Measurements from ENCODE around the gene TIGD2.
"Not testable (repeated sequence)": the region's sequence is repeated elsewhere in the genome, so short reads cannot be mapped to it uniquely, and the experiment has no call there.

Gene TIGD2

GRCh38 chr4:89119166-89119565 is 7.8 kb downstream of the TIGD2 start:
- in situ Hi-C loops (cut with MboI; ENCODE audit: low sequenced_read_pairs) = no loop called here

DNA sequence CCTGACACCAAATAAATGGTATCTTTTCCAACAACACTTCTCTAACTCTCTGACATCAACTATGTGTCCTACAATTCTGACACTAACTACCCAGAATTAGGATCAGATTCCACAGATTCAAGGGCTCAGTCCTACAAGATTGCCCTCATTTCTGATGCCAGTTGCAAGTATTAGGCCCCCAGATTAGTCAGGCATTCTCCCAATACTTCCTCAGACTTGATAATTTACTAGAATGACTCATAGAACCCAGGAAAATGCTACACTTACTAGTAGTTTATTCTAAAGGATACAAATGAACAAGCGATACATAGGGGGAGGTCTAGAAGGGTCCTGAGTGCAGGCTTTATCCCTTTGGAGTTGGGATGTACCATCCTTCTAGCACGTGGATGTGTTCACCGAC is 8.5 kb downstream of the TIGD2 start:
- in situ Hi-C loops (cut with MboI; ENCODE audit: low sequenced_read_pairs) = no loop called here

DNA sequence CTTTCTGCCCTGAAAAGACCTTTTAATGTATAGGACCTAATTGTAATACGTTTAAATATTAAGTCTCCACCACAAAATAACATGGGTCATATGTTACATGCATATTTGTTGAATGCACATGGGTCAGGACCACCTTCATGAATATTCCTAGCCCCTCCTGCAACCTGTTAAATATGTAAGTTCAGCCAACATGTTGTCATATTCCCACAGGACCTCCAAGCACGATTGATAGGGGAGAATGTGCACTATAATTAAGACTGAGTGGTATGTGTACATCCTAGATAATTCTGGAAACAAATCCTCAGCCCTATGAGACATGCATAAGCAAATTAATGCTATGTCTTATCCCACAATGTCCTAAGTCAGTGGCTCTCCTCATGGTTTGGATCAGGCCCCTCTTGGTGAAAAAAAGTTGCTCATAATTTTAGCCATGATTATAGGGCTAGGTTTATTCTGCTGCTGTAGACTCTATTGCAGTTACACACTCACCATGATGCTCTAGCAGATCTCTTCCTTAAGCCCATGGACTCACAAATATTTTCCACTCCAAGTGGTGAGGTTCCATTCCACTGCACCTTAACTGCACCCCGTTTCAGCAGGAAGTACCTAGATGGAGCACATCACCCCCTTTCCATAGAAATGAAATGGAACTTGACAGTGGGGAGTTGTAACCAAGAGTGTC is 10.2 kb downstream of the TIGD2 start:
- in situ Hi-C loops (cut with MboI; ENCODE audit: low sequenced_read_pairs) = no loop called here

GRCh38 chr4:89123451-89123851 is 12.1 kb downstream of the TIGD2 start:
- in situ Hi-C loops (cut with MboI; ENCODE audit: low sequenced_read_pairs) = no loop called here

- in situ Hi-C loops (cut with MboI; ENCODE audit: low sequenced_read_pairs) = no loop called here
These were observed 14.8 kb downstream of the TIGD2 start for GRCh38 chr4:89125901-89126782.

- in situ Hi-C loops (cut with MboI; ENCODE audit: low sequenced_read_pairs) = no loop called here
These were observed 17.8 kb downstream of the TIGD2 start for GRCh38 chr4:89129080-89129640.

- in situ Hi-C loops (cut with MboI; ENCODE audit: low sequenced_read_pairs) = no loop called here
These were observed 23.5 kb downstream of the TIGD2 start for GRCh38 chr4:89134775-89135319.

DNA sequence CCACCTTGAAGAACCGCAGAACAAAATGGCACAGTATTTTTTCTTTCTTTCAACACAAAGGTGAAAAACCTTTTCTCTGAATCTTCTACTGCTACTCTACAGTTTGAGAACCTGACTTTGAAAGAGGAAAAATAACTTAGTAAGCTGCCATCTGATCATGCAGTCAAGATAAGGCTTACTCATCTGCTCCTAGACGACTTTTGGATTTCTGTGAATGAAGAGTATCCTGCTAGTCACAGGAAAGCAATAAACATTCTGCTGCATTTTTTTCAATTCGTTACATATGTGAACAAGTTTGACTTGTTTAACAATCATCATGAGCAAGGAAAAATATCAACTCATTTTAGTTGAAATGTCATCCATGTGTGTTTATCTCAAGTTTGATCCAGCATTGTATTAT is 25.2 kb downstream of the TIGD2 start:
- in situ Hi-C loops (cut with MboI; ENCODE audit: low sequenced_read_pairs) = no loop called here

- in situ Hi-C loops (cut with MboI; ENCODE audit: low sequenced_read_pairs) = no loop called here
These were observed 25.9 kb downstream of the TIGD2 start for GRCh38 chr4:89137231-89137630.

- in situ Hi-C loops (cut with MboI; ENCODE audit: low sequenced_read_pairs) = no loop called here
These were observed 26.4 kb downstream of the TIGD2 start for GRCh38 chr4:89137695-89138094.

- in situ Hi-C loops (cut with MboI; ENCODE audit: low sequenced_read_pairs) = no loop called here
These were observed 28.9 kb downstream of the TIGD2 start for GRCh38 chr4:89140168-89140759.

- in situ Hi-C loops (cut with MboI; ENCODE audit: low sequenced_read_pairs) = no loop called here
These were observed 31.6 kb downstream of the TIGD2 start for GRCh38 chr4:89142691-89143669.

- in situ Hi-C loops (cut with MboI; ENCODE audit: low sequenced_read_pairs) = not testable (repeated sequence)
These were observed 33.3 kb downstream of the TIGD2 start for GRCh38 chr4:89144652-89145051.

DNA sequence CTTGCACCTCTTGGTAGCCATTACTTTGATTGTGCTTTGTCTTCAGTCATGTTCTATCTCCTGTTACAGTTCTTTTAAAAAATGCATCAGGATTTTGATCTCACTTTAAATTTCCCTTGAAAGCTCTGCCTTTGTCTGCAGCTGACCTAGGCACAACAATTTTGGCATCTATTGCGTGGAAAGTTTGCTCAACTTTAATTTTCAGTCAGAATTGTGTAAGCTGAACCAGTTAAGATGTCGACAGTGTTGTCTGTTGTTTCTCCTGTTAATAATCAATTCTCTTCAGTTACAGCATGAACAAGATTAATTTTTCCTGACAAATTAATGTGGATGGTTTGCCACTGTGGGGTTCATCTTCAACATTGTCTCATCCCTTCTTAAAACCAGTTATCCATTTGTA is 34.9 kb downstream of the TIGD2 start:
- in situ Hi-C loops (cut with MboI; ENCODE audit: low sequenced_read_pairs) = no loop called here

DNA sequence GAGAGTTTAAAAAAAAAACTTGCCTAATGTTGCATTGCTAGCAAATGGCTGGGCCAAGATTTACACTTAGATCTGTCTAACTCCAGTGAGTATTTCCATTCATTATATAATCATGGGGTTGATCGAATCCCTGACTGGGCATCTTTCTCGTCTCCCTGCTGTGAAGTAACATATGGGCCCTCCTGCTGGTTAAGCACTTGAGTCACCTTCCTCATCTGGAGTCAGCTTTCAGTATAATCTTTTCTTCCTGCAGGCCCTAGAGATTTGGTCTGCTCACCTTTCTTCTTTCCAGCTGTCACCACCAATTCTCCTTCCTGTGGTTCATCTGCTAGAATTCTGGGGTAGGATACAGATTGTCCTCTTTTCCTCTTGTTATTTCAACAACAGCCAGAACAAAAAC is 41.6 kb downstream of the TIGD2 start:
- in situ Hi-C loops (cut with MboI; ENCODE audit: low sequenced_read_pairs) = no loop called here

GRCh38 chr4:89156174-89156914 is 45.0 kb downstream of the TIGD2 start:
- in situ Hi-C loops (cut with MboI; ENCODE audit: low sequenced_read_pairs) = no loop called here

- in situ Hi-C loops (cut with MboI; ENCODE audit: low sequenced_read_pairs) = no loop called here
These were observed 46.2 kb downstream of the TIGD2 start for GRCh38 chr4:89157488-89158024.

DNA sequence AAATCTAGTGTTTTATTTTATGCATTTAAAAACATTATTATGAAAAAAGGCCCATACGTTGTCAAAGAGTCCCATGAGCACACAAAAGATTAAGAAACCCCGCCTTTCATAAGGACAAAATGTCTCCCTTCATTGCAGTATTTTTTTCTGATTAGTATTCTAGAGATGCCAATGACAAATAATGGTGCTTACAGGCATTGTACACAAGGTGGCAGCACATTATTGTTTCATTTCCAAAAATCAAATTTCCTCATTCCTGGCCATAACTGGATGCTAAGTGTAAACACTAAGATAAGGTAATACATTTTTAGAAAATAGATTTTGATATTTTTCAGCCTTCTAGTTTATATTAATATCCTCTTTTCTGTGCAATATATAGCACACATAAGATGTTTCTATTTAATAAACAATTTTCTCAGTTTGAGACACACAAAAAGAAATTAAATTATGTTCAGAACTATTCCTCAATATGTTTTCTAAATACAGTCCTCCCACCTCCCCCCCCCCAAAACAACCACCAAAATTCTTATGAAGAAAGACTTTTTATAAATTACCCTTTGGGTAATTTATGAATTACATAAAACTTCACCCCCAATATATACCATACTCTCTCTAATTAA is 47.7 kb downstream of the TIGD2 start:
- in situ Hi-C loops (cut with MboI; ENCODE audit: low sequenced_read_pairs) = no loop called here

GRCh38 chr4:89160806-89161205 is 49.5 kb downstream of the TIGD2 start:
- in situ Hi-C loops (cut with MboI; ENCODE audit: low sequenced_read_pairs) = no loop called here

Data from hTERT RPE-1 (cell line).